Glutamatergic neuron (in vitro differentiated cells): ENCODE measurements around the gene EVI5. TPM values are rescaled to one million over a fixed set of nuclear protein-coding genes. Genes with fewer than 3 reads are reported as not detected.

Experiments used
- DNase-seq: peaks from one replicate; pipeline ENCODE4 v3.0.0; 2022
- H3K27ac Mint-ChIP-seq: one replicate; pipeline ENCODE4 v1.8.0; 2020; ENCODE audit warnings: mild to moderate bottlenecking, mixed read lengths, inconsistent platforms; ENCODE audit not compliant: unreplicated experiment
- H3K27me3 Mint-ChIP-seq: one replicate; pipeline ENCODE4 v1.8.0; 2020; ENCODE audit warnings: mild to moderate bottlenecking, moderate library complexity, mixed read lengths, inconsistent platforms; ENCODE audit not compliant: unreplicated experiment
- H3K36me3 Mint-ChIP-seq: one replicate; pipeline ENCODE4 v1.8.0; 2020; ENCODE audit warnings: mild to moderate bottlenecking, mixed read lengths, inconsistent platforms; ENCODE audit not compliant: unreplicated experiment
- H3K4me1 Mint-ChIP-seq: one replicate; pipeline ENCODE4 v1.8.0; 2020; ENCODE audit warnings: mild to moderate bottlenecking, low read depth, mixed read lengths, inconsistent platforms; ENCODE audit not compliant: unreplicated experiment
- H3K4me3 Mint-ChIP-seq: one replicate; pipeline ENCODE4 v1.8.0; 2020; ENCODE audit warnings: mild to moderate bottlenecking, mixed read lengths, inconsistent platforms; ENCODE audit not compliant: unreplicated experiment
- H3K9me3 Mint-ChIP-seq: one replicate; pipeline ENCODE4 v1.8.0; 2020; ENCODE audit warnings: mild to moderate bottlenecking, moderate library complexity, mixed read lengths, inconsistent platforms; ENCODE audit not compliant: unreplicated experiment
- total RNA-seq: library from RNA; stranded (reverse); fragmentation: NEBNext Ultra II Directional; extraction: Animal tissue kit (Norgen Biotek cat#: 25700); gene quantifications from one replicate; pipeline ENCODE4 v1.2.1, GENCODE V29; 2021; ENCODE audit not compliant: unreplicated experiment
- TF ChIP-seq, protein P1 (sequence below): fragments of 200-600 bp; sonication (generic); IDR thresholded peaks from one replicate; pipeline ENCODE4 v1.5.0; 2021; ENCODE audit not compliant: partially characterized antibody, unreplicated experiment

The EVI5 gene
- total RNA-seq, 1 donor from 2014 or later: 19.5 TPM

DNA sequence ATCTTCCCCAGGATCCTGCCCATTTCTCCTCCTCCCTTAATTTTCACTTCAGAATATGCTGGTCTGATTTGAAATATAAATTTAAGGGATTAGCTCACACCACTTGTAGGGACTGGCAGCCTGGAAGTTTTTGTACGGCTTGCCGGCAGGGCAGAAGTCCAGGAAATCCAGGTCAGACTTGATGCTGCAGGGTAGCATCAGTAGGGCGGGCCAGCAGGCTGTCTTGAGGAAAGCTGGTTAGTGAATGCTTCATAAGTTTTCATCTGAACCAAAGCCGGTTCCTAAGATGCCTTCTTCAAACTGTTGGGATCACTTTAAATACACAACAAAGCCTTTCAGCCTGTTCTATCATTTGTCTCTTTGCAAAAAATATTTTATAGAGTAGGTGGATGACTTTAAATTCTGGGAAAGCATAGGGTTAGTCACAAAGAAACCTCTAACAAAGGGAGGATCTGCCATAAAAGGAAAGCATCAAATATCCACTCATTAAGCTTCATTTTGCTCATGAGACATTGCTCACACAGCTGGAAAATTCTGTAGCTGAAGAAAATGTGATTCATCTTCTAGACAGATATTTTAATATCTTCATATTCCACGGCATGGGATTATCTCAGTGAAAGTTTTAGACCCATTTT is 207.5 kb downstream of the EVI5 start:
- Mint-ChIP-seq H3K36me3 (no peaks in the 10 kb centered on the region), H3K27ac (no peak overlapping the region), H3K27me3 (no peaks in the 10 kb centered on the region), H3K4me1 (no peaks in the 10 kb centered on the region), H3K9me3 (no peaks in the 10 kb centered on the region), H3K4me3 (no peak overlapping the region)
- TF ChIP-seq, protein P1, sequence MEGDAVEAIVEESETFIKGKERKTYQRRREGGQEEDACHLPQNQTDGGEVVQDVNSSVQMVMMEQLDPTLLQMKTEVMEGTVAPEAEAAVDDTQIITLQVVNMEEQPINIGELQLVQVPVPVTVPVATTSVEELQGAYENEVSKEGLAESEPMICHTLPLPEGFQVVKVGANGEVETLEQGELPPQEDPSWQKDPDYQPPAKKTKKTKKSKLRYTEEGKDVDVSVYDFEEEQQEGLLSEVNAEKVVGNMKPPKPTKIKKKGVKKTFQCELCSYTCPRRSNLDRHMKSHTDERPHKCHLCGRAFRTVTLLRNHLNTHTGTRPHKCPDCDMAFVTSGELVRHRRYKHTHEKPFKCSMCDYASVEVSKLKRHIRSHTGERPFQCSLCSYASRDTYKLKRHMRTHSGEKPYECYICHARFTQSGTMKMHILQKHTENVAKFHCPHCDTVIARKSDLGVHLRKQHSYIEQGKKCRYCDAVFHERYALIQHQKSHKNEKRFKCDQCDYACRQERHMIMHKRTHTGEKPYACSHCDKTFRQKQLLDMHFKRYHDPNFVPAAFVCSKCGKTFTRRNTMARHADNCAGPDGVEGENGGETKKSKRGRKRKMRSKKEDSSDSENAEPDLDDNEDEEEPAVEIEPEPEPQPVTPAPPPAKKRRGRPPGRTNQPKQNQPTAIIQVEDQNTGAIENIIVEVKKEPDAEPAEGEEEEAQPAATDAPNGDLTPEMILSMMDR: no peak
- DNase-seq: no peak

DNA sequence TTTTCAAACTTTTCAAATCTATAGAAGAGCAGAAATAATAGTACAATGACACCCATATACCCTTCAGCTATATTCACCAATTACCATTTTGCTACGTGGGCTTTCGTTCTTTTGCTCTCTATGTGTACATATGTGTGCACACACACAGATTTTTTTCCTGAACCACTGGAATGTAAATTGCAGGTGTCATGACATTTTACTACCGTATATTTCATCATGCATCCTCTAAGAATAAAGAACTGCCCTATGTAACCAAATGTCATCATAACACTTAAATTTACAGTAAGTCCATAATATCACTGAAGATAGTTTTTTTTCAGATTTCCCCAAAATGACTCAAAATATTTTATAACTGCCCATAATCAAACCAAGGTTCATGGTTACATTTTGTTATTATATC is 209.8 kb downstream of the EVI5 start:
- TF ChIP-seq, protein P1: no peak
- Mint-ChIP-seq H3K27ac (no peak overlapping the region), H3K4me1 (no peaks in the 10 kb centered on the region), H3K4me3 (no peak overlapping the region), H3K36me3 (no peaks in the 10 kb centered on the region), H3K27me3 (no peaks in the 10 kb centered on the region), H3K9me3 (no peaks in the 10 kb centered on the region)
- DNase-seq: no peak

DNA sequence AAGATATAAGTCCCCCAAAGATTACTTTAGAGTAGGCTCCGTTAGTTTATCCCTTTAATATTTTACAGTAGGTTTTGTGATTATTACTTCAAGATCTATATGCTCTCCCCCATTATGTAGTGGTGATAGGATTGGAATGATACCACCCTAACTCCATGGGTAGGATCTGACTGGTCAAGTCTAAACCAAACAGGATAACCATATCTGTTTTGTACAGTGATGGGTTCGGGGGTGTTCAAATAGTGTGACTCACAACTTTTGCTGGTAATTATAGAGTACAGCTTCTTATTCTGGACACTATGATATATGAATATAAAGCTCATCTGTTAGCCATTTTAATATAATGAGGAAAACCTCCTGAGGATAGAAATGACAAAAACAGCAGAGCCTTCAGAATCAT is 212.4 kb downstream of the EVI5 start:
- H3K4me1 Mint-ChIP-seq: no peaks in the 10 kb centered on the region
- no peak overlapping the region for H3K27ac Mint-ChIP-seq
- TF ChIP-seq, protein P1: no peak
- H3K36me3 Mint-ChIP-seq: no peaks in the 10 kb centered on the region
- peaks cover 2% of the 10 kb centered on the region for H3K9me3 Mint-ChIP-seq
- H3K4me3 Mint-ChIP-seq: no peak overlapping the region
- no peak for DNase-seq
- H3K27me3 Mint-ChIP-seq: no peaks in the 10 kb centered on the region

DNA sequence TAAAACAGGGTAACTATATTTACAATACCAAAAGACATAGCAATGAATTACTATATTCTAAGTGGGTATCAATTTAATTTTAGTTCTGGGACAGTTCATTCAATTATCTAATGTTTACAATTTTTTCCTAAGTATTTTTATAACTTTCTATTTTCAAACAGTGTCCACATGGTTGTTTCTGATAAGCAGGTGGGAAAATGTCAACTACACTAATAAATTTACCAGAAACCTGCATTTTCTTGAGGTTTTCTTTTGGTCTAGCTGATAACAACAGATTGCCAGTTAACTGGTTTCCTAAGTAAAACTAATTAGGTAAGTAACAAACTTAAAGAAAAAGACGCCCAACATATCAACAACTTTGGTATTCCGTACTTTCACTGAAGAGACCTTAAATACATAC is 213.3 kb downstream of the EVI5 start:
- Mint-ChIP-seq H3K27ac (no peak overlapping the region), H3K36me3 (no peaks in the 10 kb centered on the region), H3K9me3 (peaks cover 2% of the 10 kb centered on the region), H3K4me3 (no peak overlapping the region), H3K4me1 (no peaks in the 10 kb centered on the region), H3K27me3 (no peaks in the 10 kb centered on the region)
- TF ChIP-seq, protein P1: no peak
- DNase-seq: no peak

DNA sequence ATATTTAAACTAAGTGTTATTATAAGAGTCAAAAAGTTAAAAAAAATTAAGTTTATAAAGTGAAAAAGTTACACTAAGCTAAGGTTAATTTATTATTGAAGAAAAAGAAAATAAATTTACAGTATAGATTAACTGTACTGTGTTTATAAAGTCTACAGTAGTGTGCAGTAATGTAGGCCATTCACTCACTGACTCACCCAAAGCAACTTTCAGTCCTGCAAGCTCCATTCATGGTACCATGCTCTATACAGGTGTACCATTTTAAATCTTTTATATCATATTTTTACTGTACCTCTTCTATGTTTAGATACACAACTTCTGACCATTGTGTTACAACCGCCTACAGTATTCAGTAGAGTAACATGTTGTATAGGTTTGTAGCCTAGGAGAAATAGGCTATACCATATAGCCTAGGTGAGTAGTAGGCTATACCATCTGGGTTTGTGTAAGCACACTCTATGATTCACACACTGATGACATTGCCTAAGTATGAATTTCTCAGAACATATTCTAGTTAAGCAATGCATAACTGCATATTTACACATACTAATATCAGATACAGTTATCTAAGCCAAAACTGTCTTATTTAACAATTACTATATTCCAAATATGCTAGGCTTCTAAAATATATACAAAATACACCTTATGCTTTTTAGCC is 217.6 kb downstream of the EVI5 start:
- Mint-ChIP-seq H3K27ac (no peak overlapping the region), H3K4me3 (no peak overlapping the region), H3K36me3 (no peaks in the 10 kb centered on the region), H3K27me3 (no peaks in the 10 kb centered on the region), H3K9me3 (peaks cover 2% of the 10 kb centered on the region), H3K4me1 (no peaks in the 10 kb centered on the region)
- TF ChIP-seq, protein P1: no peak
- DNase-seq: no peak
